AML-193 (cell line): ENCODE data around the gene L3MBTL2.
"Not testable (repeated sequence)": the region's sequence is repeated elsewhere in the genome, so short reads cannot be mapped to it uniquely, and the experiment has no call there.

Source experiments
- DNase-seq, 2 experiments: peaks; one replicate each; lab custom pipeline; 2025; lab: John Stamatoyannopoulos, UW

Gene L3MBTL2

GRCh38 chr22:41241133-41241676, 36.1 kb downstream of the L3MBTL2 start:
- DNase-seq: no peak

GRCh38 chr22:41242396-41243117, 37.4 kb downstream of the L3MBTL2 start:
- DNase-seq: no peak

GRCh38 chr22:41243361-41243760, 38.2 kb downstream of the L3MBTL2 start:
- no peak for DNase-seq

GRCh38 chr22:41245917-41246499, 40.9 kb downstream of the L3MBTL2 start:
- no peak for DNase-seq

GRCh38 chr22:41247703-41248102, 42.6 kb downstream of the L3MBTL2 start:
- no peak for DNase-seq

GRCh38 chr22:41248314-41248713, 43.2 kb downstream of the L3MBTL2 start:
- DNase-seq: no peak

GRCh38 chr22:41248758-41249157, 43.6 kb downstream of the L3MBTL2 start:
- DNase-seq: no peak

- DNase-seq: no peak
Observed at GRCh38 chr22:41249442-41249841, 44.3 kb downstream of the L3MBTL2 start.

- DNase-seq: no peak
Observed at GRCh38 chr22:41250127-41250526, 45.0 kb downstream of the L3MBTL2 start.

- DNase-seq: no peak
Observed at GRCh38 chr22:41252365-41252764, 47.3 kb downstream of the L3MBTL2 start.

GRCh38 chr22:41254230-41254629, 49.1 kb downstream of the L3MBTL2 start:
- no peak for DNase-seq

- DNase-seq: no peak
Observed at GRCh38 chr22:41256254-41257253, 51.4 kb downstream of the L3MBTL2 start.

GRCh38 chr22:41257696-41258095, 52.6 kb downstream of the L3MBTL2 start:
- DNase-seq: no peak

GRCh38 chr22:41259756-41260155, 54.6 kb downstream of the L3MBTL2 start:
- DNase-seq: not testable (repeated sequence)

- no peak for DNase-seq
Observed at GRCh38 chr22:41260871-41261270, 55.8 kb downstream of the L3MBTL2 start.

GRCh38 chr22:41261541-41262249, 56.6 kb downstream of the L3MBTL2 start:
- no peak for DNase-seq

GRCh38 chr22:41262250-41262765, 57.2 kb downstream of the L3MBTL2 start:
- DNase-seq: no peak

- DNase-seq: no peak
Observed at GRCh38 chr22:41263704-41264103, 58.6 kb downstream of the L3MBTL2 start.

- DNase-seq: no peak
Observed at GRCh38 chr22:41264408-41264941, 59.4 kb downstream of the L3MBTL2 start.

GRCh38 chr22:41267958-41268357, 62.8 kb downstream of the L3MBTL2 start:
- DNase-seq: no peak

GRCh38 chr22:41271787-41272186, 66.7 kb downstream of the L3MBTL2 start:
- DNase-seq: no peak
